HG03135 (cell line): ENCODE results near the gene GPR85.
"Not testable (repeated sequence)": the region's sequence is repeated elsewhere in the genome, so short reads cannot be mapped to it uniquely, and the experiment has no call there.

Source experiments
- ATAC-seq: cut with Tn5 transposase; IDR thresholded peaks from one replicate; pipeline ENCODE4 v1.9.1; 2021; ENCODE audit warnings: mild to moderate bottlenecking, moderate library complexity; ENCODE audit not compliant: unreplicated experiment

The GPR85 gene

GRCh38 chr7:113084496-113085172 is 2.0 kb downstream of the GPR85 start:
- no peak for ATAC-seq

- ATAC-seq: no peak
Measured at GRCh38 chr7:113083816-113084495, 2.7 kb downstream of the GPR85 start.

GRCh38 chr7:113083132-113083815 is 3.4 kb downstream of the GPR85 start:
- ATAC-seq: no peak

- no peak for ATAC-seq
Measured at GRCh38 chr7:113078331-113078730, 8.3 kb downstream of the GPR85 start.

GRCh38 chr7:113076703-113077102 is 9.9 kb downstream of the GPR85 start:
- no peak for ATAC-seq

- ATAC-seq: no peak
Measured at GRCh38 chr7:113071465-113071864, 15.2 kb downstream of the GPR85 start.

GRCh38 chr7:113062499-113062898 is 24.1 kb downstream of the GPR85 start:
- ATAC-seq: no peak

- no peak for ATAC-seq
Measured at GRCh38 chr7:113060100-113060499, 26.5 kb downstream of the GPR85 start.

- no peak for ATAC-seq
Measured at GRCh38 chr7:113054938-113055337, 31.7 kb downstream of the GPR85 start.

GRCh38 chr7:113054272-113054671 is 32.4 kb downstream of the GPR85 start:
- ATAC-seq: not testable (repeated sequence)

- ATAC-seq: not testable (repeated sequence)
Measured at GRCh38 chr7:113049221-113049620, 37.4 kb downstream of the GPR85 start.

- no peak for ATAC-seq
Measured at GRCh38 chr7:113046453-113046852, 40.2 kb downstream of the GPR85 start.

- ATAC-seq: no peak
Measured at GRCh38 chr7:113045379-113045778, 41.2 kb downstream of the GPR85 start.

GRCh38 chr7:113044394-113044793 is 42.2 kb downstream of the GPR85 start:
- ATAC-seq: no peak

- no peak for ATAC-seq
Measured at GRCh38 chr7:113040849-113041248, 45.8 kb downstream of the GPR85 start.

GRCh38 chr7:113033959-113034358 is 52.7 kb downstream of the GPR85 start:
- no peak for ATAC-seq
